Loucy (cell line): ENCODE measurements around the gene EXOC7.

Experiments
- H2AFZ ChIP-seq: fragments of 200-600 bp; sonication (generic); 2 replicates; pipeline ENCODE4 v1.6.0; 2016; ENCODE audit warnings: antibody characterized with exemption, mild to moderate bottlenecking, low read length, moderate library complexity
- H3F3A ChIP-seq: fragments of 200-600 bp; 2 replicates; pipeline ENCODE4 v1.6.0; 2016; ENCODE audit warnings: antibody characterized with exemption, low read depth, mild to moderate bottlenecking
- H3K27me3 ChIP-seq: fragments of 200-600 bp; sonication (generic); 2 replicates; pipeline ENCODE4 v1.6.1; 2014; ENCODE audit warnings: low read length, mild to moderate bottlenecking; ENCODE audit not compliant: insufficient read depth, poor library complexity, severe bottlenecking
- H3K36me3 ChIP-seq: fragments of 200-600 bp; sonication (generic); 2 replicates; pipeline ENCODE4 v1.6.1; 2016; ENCODE audit warnings: low read length; ENCODE audit not compliant: insufficient read depth
- H3K4me1 ChIP-seq: fragments of 200-600 bp; sonication (generic); 2 replicates; pipeline ENCODE4 v1.5.1; 2014; ENCODE audit warnings: low read length, mild to moderate bottlenecking; ENCODE audit not compliant: insufficient read depth, poor library complexity, severe bottlenecking
- H3K4me2 ChIP-seq: fragments of 200-600 bp; sonication (generic); 2 replicates; pipeline ENCODE4 v1.6.0; 2014; ENCODE audit warnings: antibody characterized with exemption, low read length, low read depth, mild to moderate bottlenecking; ENCODE audit not compliant: poor library complexity, severe bottlenecking
- H3K4me3 ChIP-seq: fragments of 200-600 bp; sonication (generic); 2 replicates; pipeline ENCODE4 v1.5.1; 2014; ENCODE audit warnings: low read length, mild to moderate bottlenecking, mixed read lengths; ENCODE audit not compliant: poor library complexity, severe bottlenecking
- H3K79me2 ChIP-seq: fragments of 200-600 bp; sonication (generic); 2 replicates; pipeline ENCODE4 v1.6.1; 2014; ENCODE audit warnings: low read length; ENCODE audit not compliant: insufficient read depth
- H3K9ac ChIP-seq: fragments of 200-600 bp; sonication (generic); 2 replicates; pipeline ENCODE4 v1.6.0; 2014; ENCODE audit warnings: mild to moderate bottlenecking, low read depth, low read length, moderate library complexity; ENCODE audit not compliant: poor library complexity, severe bottlenecking
- H3K9me2 ChIP-seq: fragments of 200-600 bp; sonication (generic); replicated peaks from 2 replicates; pipeline ENCODE4 v1.6.1; 2016; ENCODE audit warnings: low read depth, low read length, mixed read lengths
- H3K9me3 ChIP-seq: fragments of 200-600 bp; sonication (generic); 2 replicates; pipeline ENCODE4 v1.6.1; 2014; ENCODE audit warnings: mild to moderate bottlenecking, antibody characterized with exemption, low read length, low read depth; ENCODE audit not compliant: insufficient read depth
- H4K20me1 ChIP-seq: fragments of 200-600 bp; sonication (generic); 2 replicates; pipeline ENCODE4 v1.6.0; 2014; ENCODE audit warnings: antibody characterized with exemption, low read length, mild to moderate bottlenecking; ENCODE audit not compliant: insufficient read depth, poor library complexity, severe bottlenecking
- EZH2phosphoT487 ChIP-seq: fragments of 200-600 bp; IDR thresholded peaks from 2 replicates; pipeline ENCODE4 v1.6.1; 2018; ENCODE audit warnings: antibody characterized with exemption, mild to moderate bottlenecking, moderate library complexity, borderline replicate concordance
- TF ChIP-seq, protein P1 (sequence below): fragments of 200-600 bp; sonication (generic); conservative IDR thresholded peaks from 2 replicates; pipeline ENCODE4 v1.5.1; 2014; ENCODE audit warnings: mild to moderate bottlenecking, antibody characterized with exemption, low read length

Gene EXOC7

DNA sequence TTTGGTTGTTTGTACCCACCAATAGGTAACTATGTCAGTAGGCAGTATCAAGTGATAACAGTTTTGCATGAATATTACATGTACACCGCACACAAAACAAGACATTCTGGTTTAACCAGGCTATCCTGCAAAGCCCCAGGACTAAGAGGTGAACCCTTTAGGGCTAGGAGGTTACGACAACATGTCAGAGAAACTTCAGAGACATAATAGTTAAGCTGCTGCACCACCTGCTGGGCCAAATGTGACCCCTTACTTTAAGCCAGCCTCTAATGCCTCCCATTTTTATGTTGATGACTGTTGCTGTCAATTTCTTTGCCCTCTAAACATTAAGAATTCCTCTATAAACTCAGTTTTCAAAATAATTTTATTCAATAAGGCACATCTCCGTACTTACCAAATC is 46.7 kb downstream of the EXOC7 start:
- TF ChIP-seq EZH2phosphoT487 = no peak
- TF ChIP-seq, protein P1, sequence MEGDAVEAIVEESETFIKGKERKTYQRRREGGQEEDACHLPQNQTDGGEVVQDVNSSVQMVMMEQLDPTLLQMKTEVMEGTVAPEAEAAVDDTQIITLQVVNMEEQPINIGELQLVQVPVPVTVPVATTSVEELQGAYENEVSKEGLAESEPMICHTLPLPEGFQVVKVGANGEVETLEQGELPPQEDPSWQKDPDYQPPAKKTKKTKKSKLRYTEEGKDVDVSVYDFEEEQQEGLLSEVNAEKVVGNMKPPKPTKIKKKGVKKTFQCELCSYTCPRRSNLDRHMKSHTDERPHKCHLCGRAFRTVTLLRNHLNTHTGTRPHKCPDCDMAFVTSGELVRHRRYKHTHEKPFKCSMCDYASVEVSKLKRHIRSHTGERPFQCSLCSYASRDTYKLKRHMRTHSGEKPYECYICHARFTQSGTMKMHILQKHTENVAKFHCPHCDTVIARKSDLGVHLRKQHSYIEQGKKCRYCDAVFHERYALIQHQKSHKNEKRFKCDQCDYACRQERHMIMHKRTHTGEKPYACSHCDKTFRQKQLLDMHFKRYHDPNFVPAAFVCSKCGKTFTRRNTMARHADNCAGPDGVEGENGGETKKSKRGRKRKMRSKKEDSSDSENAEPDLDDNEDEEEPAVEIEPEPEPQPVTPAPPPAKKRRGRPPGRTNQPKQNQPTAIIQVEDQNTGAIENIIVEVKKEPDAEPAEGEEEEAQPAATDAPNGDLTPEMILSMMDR = peak; percentile 48
- H3K4me1 ChIP-seq = no peaks in the 10 kb centered on the region
- H3K9ac ChIP-seq = no peak overlapping the region
- no peaks in the 10 kb centered on the region for H3K9me3 ChIP-seq
- no peak overlapping the region for H3K4me2 ChIP-seq
- no peak overlapping the region for H2AFZ ChIP-seq
- H3K79me2 ChIP-seq = no peaks in the 10 kb centered on the region
- no peaks in the 10 kb centered on the region for H3F3A ChIP-seq
- no peaks in the 10 kb centered on the region for H3K27me3 ChIP-seq
- no peak overlapping the region for H3K4me3 ChIP-seq
- H3K9me2 ChIP-seq = no peaks in the 10 kb centered on the region
- H4K20me1 ChIP-seq = no peaks in the 10 kb centered on the region
- peaks cover 55% of the 10 kb centered on the region for H3K36me3 ChIP-seq

DNA sequence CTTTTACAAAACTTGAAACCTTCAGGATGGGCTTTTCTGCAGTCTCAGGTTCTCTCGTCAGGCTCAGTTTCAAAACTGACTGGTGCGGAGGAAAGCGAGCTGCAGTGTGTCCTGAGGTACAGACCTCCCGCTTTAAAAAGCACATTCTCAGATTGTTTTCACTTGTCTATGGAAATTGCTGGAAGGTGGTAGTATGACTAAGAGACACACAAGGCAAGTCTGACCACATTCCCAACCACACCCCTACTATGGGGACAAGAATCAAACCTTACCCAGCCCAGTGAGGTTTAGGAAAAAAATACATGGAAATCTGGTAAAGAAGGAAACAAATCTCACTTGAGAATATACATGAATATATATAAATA is 49.5 kb downstream of the EXOC7 start:
- no peaks in the 10 kb centered on the region for H4K20me1 ChIP-seq
- no peaks in the 10 kb centered on the region for H3K9me2 ChIP-seq
- H3K4me1 ChIP-seq = no peaks in the 10 kb centered on the region
- no peak overlapping the region for H3K4me2 ChIP-seq
- H3K9ac ChIP-seq = no peak overlapping the region
- H3K4me3 ChIP-seq = no peak overlapping the region
- H3K36me3 ChIP-seq = peaks cover 54% of the 10 kb centered on the region
- no peaks in the 10 kb centered on the region for H3K27me3 ChIP-seq
- TF ChIP-seq, protein P1 = no peak
- no peak for TF ChIP-seq EZH2phosphoT487
- H3F3A ChIP-seq = no peaks in the 10 kb centered on the region
- H3K79me2 ChIP-seq = 0 out of 2 replicates have a peak, but pooled peaks cover 6% of the 10 kb centered on the region
- no peaks in the 10 kb centered on the region for H3K9me3 ChIP-seq
- no peak overlapping the region for H2AFZ ChIP-seq

DNA sequence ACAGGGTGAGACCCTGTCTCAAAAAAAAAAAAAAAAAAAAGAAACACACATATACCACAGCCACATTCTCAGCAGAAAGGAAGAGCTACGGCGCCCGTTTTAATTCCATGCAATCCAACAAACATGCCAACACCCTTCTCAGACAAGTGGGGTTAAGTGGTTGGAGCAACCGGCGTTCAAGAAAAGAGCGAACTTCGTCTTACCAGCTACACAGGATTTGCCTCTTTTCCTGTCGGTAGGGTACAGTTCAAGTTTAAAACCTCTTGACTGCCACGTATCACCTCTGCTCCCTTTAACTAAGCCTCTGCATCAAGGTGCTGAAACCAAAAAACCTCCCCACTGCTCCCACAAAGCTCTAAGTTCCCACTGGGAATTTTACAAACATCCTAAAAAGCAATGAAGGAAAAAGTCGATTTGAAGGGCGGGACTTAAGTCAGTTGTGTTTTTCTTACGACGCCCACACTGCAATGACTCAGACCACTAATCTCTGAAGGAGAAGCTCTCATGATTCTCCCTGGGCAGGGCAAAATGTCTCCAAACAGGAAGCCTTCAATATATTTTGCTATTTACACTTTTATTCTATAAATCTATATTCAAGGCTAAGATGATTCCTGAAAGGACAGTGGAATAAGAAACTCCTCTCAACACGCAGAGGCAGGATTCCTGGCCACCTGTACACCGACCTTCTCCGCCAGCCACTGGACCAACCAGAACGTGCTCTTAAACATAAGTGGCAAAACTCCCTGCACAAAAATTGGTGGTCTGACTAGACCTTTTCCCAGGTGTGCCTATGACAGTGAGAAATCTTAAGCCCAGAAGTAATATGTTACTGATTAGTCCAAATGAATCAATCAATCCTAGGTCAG is 50.1 kb downstream of the EXOC7 start:
- Histone ChIP-seq H4K20me1 (no peaks in the 10 kb centered on the region), H3K9me3 (no peaks in the 10 kb centered on the region), H2AFZ (no peak overlapping the region), H3K79me2 (0 out of 2 replicates have a peak, but pooled peaks cover 6% of the 10 kb centered on the region), H3K9ac (no peak overlapping the region), H3K36me3 (peaks cover 54% of the 10 kb centered on the region), H3K4me3 (no peak overlapping the region), H3K27me3 (no peaks in the 10 kb centered on the region), H3K4me2 (no peak overlapping the region), H3F3A (no peaks in the 10 kb centered on the region), H3K4me1 (no peaks in the 10 kb centered on the region), H3K9me2 (no peaks in the 10 kb centered on the region)
- no peak for TF ChIP-seq EZH2phosphoT487
- TF ChIP-seq, protein P1 = no peak
